HFFc6 (cell line): ENCODE results near the gene PPP1R37. TPM values are rescaled to one million over a fixed set of nuclear protein-coding genes. Genes with fewer than 3 reads are reported as not detected.

Source experiments
- DNase-seq: peaks from one replicate; pipeline ENCODE4 v3.0.0-alpha.2; 2018
- H3K27ac Mint-ChIP-seq: 2 replicates; pipeline ENCODE4 v1.8.0; 2020; ENCODE audit warnings: mild to moderate bottlenecking, mixed read lengths
- H3K27me3 Mint-ChIP-seq: 2 replicates; pipeline ENCODE4 v1.8.0; 2021; ENCODE audit warnings: mild to moderate bottlenecking, moderate library complexity, mixed read lengths; ENCODE audit not compliant: insufficient read depth
- H3K36me3 Mint-ChIP-seq: 2 replicates; pipeline ENCODE4 v1.8.0; 2021; ENCODE audit warnings: low read depth, mixed read lengths
- H3K4me1 Mint-ChIP-seq: 2 replicates; pipeline ENCODE4 v1.8.0; 2020; ENCODE audit warnings: low read depth, mixed read lengths
- H3K4me3 Mint-ChIP-seq: 2 replicates; pipeline ENCODE4 v1.8.0; 2020; ENCODE audit warnings: mild to moderate bottlenecking, moderate library complexity, mixed read lengths
- H3K9me3 Mint-ChIP-seq: 2 replicates; pipeline ENCODE4 v1.8.0; 2020; ENCODE audit warnings: mild to moderate bottlenecking, mixed read lengths
- total RNA-seq, 6 experiments: library from RNA; stranded (reverse); fragmentation: NEBNext Ultra II Directional; extraction: Animal tissue kit (Norgen Biotek cat#: 25700); gene quantifications; 2 replicates in 1 of 6; 3 replicates in 5 of 6; pipeline ENCODE4 v1.2.3, GENCODE V29; 2021
- TF ChIP-seq, protein P1 (sequence below): fragments of 200-600 bp; sonication (generic); IDR thresholded peaks from 2 replicates; pipeline ENCODE4 v1.5.0; 2021; ENCODE audit warnings: antibody characterized with exemption, mild to moderate bottlenecking

The PPP1R37 gene
- total RNA-seq, 6 experiments from 2014 or later: 20.4 to 27.4 (median 21.6) TPM

DNA sequence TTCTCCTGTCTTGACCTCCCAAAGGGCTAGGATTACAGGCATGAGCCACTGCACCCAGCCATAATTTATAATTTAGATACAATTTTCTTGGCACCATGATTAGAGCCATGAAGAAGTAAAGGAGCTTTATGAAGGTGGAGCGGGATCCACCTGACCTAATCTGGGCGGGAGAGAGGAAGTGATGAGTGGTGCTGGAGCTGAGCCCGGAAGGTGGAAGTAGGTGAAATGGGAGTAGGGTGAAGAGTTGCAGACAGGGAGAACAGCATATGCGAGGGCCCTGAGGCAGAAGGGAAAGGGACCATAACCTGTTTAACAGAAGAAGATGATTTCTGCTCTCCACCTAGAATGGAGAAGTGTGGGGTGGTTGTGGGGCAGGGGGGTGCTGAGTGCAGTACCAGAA lies 89.8 kb downstream of the PPP1R37 start:
- no peak overlapping the region for H3K27ac Mint-ChIP-seq
- no peak for DNase-seq

GRCh38 chr19:45184115-45184514 lies 91.1 kb downstream of the PPP1R37 start:
- no peak overlapping the region for H3K4me3 Mint-ChIP-seq
- peaks cover 25% of the 10 kb centered on the region for H3K4me1 Mint-ChIP-seq
- no peaks in the 10 kb centered on the region for H3K36me3 Mint-ChIP-seq
- no peak for DNase-seq
- H3K9me3 Mint-ChIP-seq: no peaks in the 10 kb centered on the region
- TF ChIP-seq, protein P1, sequence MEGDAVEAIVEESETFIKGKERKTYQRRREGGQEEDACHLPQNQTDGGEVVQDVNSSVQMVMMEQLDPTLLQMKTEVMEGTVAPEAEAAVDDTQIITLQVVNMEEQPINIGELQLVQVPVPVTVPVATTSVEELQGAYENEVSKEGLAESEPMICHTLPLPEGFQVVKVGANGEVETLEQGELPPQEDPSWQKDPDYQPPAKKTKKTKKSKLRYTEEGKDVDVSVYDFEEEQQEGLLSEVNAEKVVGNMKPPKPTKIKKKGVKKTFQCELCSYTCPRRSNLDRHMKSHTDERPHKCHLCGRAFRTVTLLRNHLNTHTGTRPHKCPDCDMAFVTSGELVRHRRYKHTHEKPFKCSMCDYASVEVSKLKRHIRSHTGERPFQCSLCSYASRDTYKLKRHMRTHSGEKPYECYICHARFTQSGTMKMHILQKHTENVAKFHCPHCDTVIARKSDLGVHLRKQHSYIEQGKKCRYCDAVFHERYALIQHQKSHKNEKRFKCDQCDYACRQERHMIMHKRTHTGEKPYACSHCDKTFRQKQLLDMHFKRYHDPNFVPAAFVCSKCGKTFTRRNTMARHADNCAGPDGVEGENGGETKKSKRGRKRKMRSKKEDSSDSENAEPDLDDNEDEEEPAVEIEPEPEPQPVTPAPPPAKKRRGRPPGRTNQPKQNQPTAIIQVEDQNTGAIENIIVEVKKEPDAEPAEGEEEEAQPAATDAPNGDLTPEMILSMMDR: no peak
- H3K27ac Mint-ChIP-seq: no peak overlapping the region; the same call in 1 of the 2 replicates
- H3K27me3 Mint-ChIP-seq: no peaks in the 10 kb centered on the region; the same call in 1 of the 2 replicates

More for the DNA sequence above, 89.8 kb downstream of the PPP1R37 start:
- Mint-ChIP-seq H3K4me1 (peaks cover 26% of the 10 kb centered on the region), H3K36me3 (no peaks in the 10 kb centered on the region), H3K4me3 (no peak overlapping the region), H3K27me3 (peaks cover 4% of the 10 kb centered on the region; the same call in 1 of the 2 replicates), H3K9me3 (no peaks in the 10 kb centered on the region)
- TF ChIP-seq, protein P1: no peak

GRCh38 chr19:45186509-45187334 lies 93.7 kb downstream of the PPP1R37 start:
- Mint-ChIP-seq H3K9me3 (peaks cover 6% of the 10 kb centered on the region; the same call in 1 of the 2 replicates), H3K27me3 (no peaks in the 10 kb centered on the region; the same call in 1 of the 2 replicates)
- peak; percentile 57 for DNase-seq

DNA sequence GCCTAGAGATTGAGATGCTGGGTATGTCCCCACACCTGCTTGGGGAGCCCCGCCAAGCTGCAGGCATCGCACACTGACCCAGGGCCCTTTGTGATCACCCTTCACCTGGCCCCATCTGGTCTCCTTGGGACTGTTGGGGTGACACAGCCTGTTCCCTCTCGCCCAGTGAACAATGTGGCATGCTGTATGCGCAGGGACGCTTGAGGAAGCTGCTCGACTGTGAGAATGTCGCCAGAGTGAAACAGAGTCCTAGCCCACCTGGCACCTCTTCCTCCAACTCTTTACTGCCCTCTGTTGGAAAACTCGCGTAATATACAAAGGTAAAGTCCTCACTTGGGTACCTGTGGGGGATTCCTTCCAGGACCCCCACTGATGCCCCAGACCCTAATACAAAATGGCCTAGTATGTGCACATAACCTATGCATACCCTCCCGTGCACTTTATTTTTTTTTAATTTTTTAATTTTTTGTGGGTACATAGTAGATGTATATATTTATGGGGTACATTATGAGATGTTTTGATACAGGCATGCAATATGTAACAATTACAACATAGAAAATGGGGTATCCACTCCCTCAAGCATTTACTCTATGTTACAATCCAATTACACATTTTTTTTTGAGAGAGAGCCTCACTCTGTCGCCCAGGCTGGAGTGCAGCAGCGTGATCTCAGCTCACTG lies 94.6 kb downstream of the PPP1R37 start:
- Mint-ChIP-seq H3K27me3 (no peaks in the 10 kb centered on the region; the same call in 1 of the 2 replicates), H3K27ac (no peak overlapping the region), H3K4me1 (peaks cover 7% of the 10 kb centered on the region; the same call in 1 of the 2 replicates), H3K36me3 (peaks cover 10% of the 10 kb centered on the region), H3K4me3 (no peak overlapping the region), H3K9me3 (peaks cover 6% of the 10 kb centered on the region; the same call in 1 of the 2 replicates)
- DNase-seq: no peak
- TF ChIP-seq, protein P1: peak; percentile 75

More at GRCh38 chr19:45186509-45187334, 93.7 kb downstream of the PPP1R37 start:
- Mint-ChIP-seq H3K4me1 (peaks cover 7% of the 10 kb centered on the region), H3K4me3 (no peak overlapping the region), H3K36me3 (peaks cover 10% of the 10 kb centered on the region), H3K27ac (no peak overlapping the region)
- TF ChIP-seq, protein P1: no peak

DNA sequence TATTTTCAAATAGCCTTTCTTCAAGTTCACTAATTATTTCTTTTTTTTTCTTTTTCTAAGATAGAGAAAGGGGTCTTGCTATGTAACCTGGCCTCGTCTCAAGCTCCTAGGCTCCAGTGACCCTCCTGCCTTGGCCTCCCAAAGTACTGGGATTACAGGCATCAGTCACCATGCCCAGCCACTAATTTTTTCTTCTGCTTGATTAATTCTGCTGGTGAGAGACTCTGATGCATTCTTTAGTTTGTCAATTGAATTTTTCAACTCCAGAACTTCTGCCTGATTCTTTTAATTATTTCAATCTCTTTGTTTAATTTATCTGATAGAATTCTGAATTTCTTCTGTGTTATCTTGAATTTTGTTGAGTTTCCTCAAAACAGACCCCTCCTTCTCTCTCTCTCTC lies 97.0 kb downstream of the PPP1R37 start:
- Mint-ChIP-seq H3K27ac (no peak overlapping the region), H3K36me3 (peaks cover 14% of the 10 kb centered on the region), H3K4me1 (peaks cover 12% of the 10 kb centered on the region; the same call in 1 of the 2 replicates), H3K4me3 (no peak overlapping the region), H3K9me3 (peaks cover 6% of the 10 kb centered on the region; the same call in 1 of the 2 replicates), H3K27me3 (no peaks in the 10 kb centered on the region; the same call in none of the 2 replicates)
- no peak for DNase-seq
- TF ChIP-seq, protein P1: no peak
